HG02852 (cell line): Measurements from ENCODE around the gene ARHGAP33.
"Not testable (repeated sequence)": the region's sequence is repeated elsewhere in the genome, so short reads cannot be mapped to it uniquely, and the experiment has no call there.

Experiments
- ATAC-seq: cut with Tn5 transposase; IDR thresholded peaks from one replicate; pipeline ENCODE4 v1.9.1; 2021; ENCODE audit warnings: mild to moderate bottlenecking, moderate library complexity; ENCODE audit not compliant: unreplicated experiment

ARHGAP33 gene

GRCh38 chr19:35791814-35792279, 16.5 kb downstream of the ARHGAP33 start:
- no peak for ATAC-seq

- ATAC-seq: no peak
These were observed 16.9 kb downstream of the ARHGAP33 start for GRCh38 chr19:35792312-35792711.

- no peak for ATAC-seq
These were observed 17.5 kb downstream of the ARHGAP33 start for GRCh38 chr19:35792888-35793287.

- ATAC-seq: no peak
These were observed 18.2 kb downstream of the ARHGAP33 start for GRCh38 chr19:35793381-35794165.

GRCh38 chr19:35795564-35795963, 20.2 kb downstream of the ARHGAP33 start:
- ATAC-seq: not testable (repeated sequence)

- no peak for ATAC-seq
These were observed 21.5 kb downstream of the ARHGAP33 start for GRCh38 chr19:35796645-35797542.

GRCh38 chr19:35797663-35798062, 22.3 kb downstream of the ARHGAP33 start:
- no peak for ATAC-seq

- no peak for ATAC-seq
These were observed 26.5 kb downstream of the ARHGAP33 start for GRCh38 chr19:35801828-35802227.

GRCh38 chr19:35805526-35806102, 30.2 kb downstream of the ARHGAP33 start:
- ATAC-seq: no peak

- no peak for ATAC-seq
These were observed 31.2 kb downstream of the ARHGAP33 start for GRCh38 chr19:35806597-35806996.

GRCh38 chr19:35807633-35808032, 32.3 kb downstream of the ARHGAP33 start:
- ATAC-seq: no peak

- ATAC-seq: no peak
These were observed 36.2 kb downstream of the ARHGAP33 start for GRCh38 chr19:35811317-35812219.

GRCh38 chr19:35812220-35813042, 37.1 kb downstream of the ARHGAP33 start, which contains the start of gene PRODH2:
Gene PRODH2, minus strand, starts transcription at chr19:35812845. Its CDS starts 40 bp downstream, at chr19:35812805.
- no peak for ATAC-seq

GRCh38 chr19:35813043-35813890, 37.9 kb downstream of the ARHGAP33 start:
- no peak for ATAC-seq

- ATAC-seq: no peak
These were observed 40.9 kb downstream of the ARHGAP33 start for GRCh38 chr19:35816262-35816661.

GRCh38 chr19:35816846-35817245, 41.5 kb downstream of the ARHGAP33 start:
- no peak for ATAC-seq

GRCh38 chr19:35818445-35818844, 43.1 kb downstream of the ARHGAP33 start:
- no peak for ATAC-seq

GRCh38 chr19:35822579-35822978, 47.2 kb downstream of the ARHGAP33 start:
- ATAC-seq: no peak
